PC-3 (cell line): ENCODE results near the gene ZNF333. TPM values are rescaled to one million over a fixed set of nuclear protein-coding genes. Genes with fewer than 3 reads are reported as not detected.

Source experiments
- ATAC-seq: fragments of 200-7000 bp; cut with Tn5 transposase; 2 replicates; pipeline ENCODE4 v1.9.1; 2020; ENCODE audit warnings: mild to moderate bottlenecking, moderate library complexity
- BruUV-seq: library from RNA; stranded (reverse); fragments of 400-500 nt; replicated peaks from 2 replicates; lab custom pipeline; 2021; lab: Mats Ljungman, UMichigan
- CTCF ChIA-PET: fragments of 300-600 bp; sonication (Branson Sonifier 250); formaldehyde crosslinking; loops from one replicate; lab custom pipeline; 2022; ENCODE audit warnings: antibody characterized with exemption; lab: Charles Lee
- POLR2A ChIA-PET: fragments of 300-600 bp; sonication (Branson Sonifier 250); formaldehyde crosslinking; loops from one replicate; lab custom pipeline; 2022; ENCODE audit warnings: antibody characterized with exemption; ENCODE audit not compliant: unreplicated experiment; lab: Charles Lee
- DNase-seq: peaks from one replicate; pipeline ENCODE4 v3.0.0-alpha.2; 2015
- H2AFZ ChIP-seq: fragments of 300-600 bp; sonication (generic); 2 replicates; pipeline ENCODE4 v1.6.0; 2016; ENCODE audit warnings: antibody characterized with exemption, low read length
- H3F3A ChIP-seq: fragments of 300-600 bp; sonication (generic); one replicate; pipeline ENCODE4 v1.6.0; 2017; ENCODE audit warnings: antibody characterized with exemption, low read length, control low read depth, mild to moderate bottlenecking; ENCODE audit not compliant: unreplicated experiment
- H3K27ac ChIP-seq: fragments of 300-600 bp; sonication (generic); 2 replicates; pipeline ENCODE4 v1.5.1; 2016; ENCODE audit warnings: mild to moderate bottlenecking, low read length
- H3K27me3 ChIP-seq: fragments of 300-600 bp; sonication (generic); 2 replicates; pipeline ENCODE4 v1.6.1; 2016; ENCODE audit warnings: low read length, mixed read lengths
- H3K36me3 ChIP-seq: fragments of 300-600 bp; sonication (generic); 2 replicates; pipeline ENCODE4 v1.6.1; 2016; ENCODE audit warnings: low read depth, mixed run types, low read length, mixed read lengths
- H3K4me1 ChIP-seq: fragments of 300-600 bp; sonication (generic); 2 replicates; pipeline ENCODE4 v1.5.1; 2016; ENCODE audit warnings: low read length; ENCODE audit not compliant: insufficient read depth
- H3K4me2 ChIP-seq: fragments of 300-600 bp; sonication (generic); 2 replicates; pipeline ENCODE4 v1.6.0; 2016; ENCODE audit warnings: low read length
- H3K4me3 ChIP-seq: fragments of 300-600 bp; sonication (generic); 2 replicates; pipeline ENCODE4 v1.5.1; 2016; ENCODE audit warnings: mild to moderate bottlenecking, low read length, mixed read lengths
- H3K79me2 ChIP-seq: fragments of 300-600 bp; sonication (generic); 2 replicates; pipeline ENCODE4 v1.6.1; 2017; ENCODE audit warnings: low read length, mixed read lengths
- H3K9ac ChIP-seq: fragments of 300-600 bp; sonication (generic); 2 replicates; pipeline ENCODE4 v1.6.0; 2016; ENCODE audit warnings: mild to moderate bottlenecking, low read length
- H3K9me2 ChIP-seq: fragments of 300-600 bp; sonication (generic); replicated peaks from 2 replicates; pipeline ENCODE4 v1.6.1; 2016; ENCODE audit warnings: mixed run types, low read length, mixed read lengths
- H3K9me3 ChIP-seq: fragments of 300-600 bp; sonication (generic); 2 replicates; pipeline ENCODE4 v1.6.1; 2016; ENCODE audit warnings: low read length, mixed read lengths
- H4K20me1 ChIP-seq: fragments of 300-600 bp; sonication (generic); 2 replicates; pipeline ENCODE4 v1.6.1; 2016; ENCODE audit warnings: low read length, mixed read lengths
- CTCF ChIP-seq: fragments of 300-600 bp; sonication (generic); conservative IDR thresholded peaks from 2 replicates; pipeline ENCODE4 v1.5.1; 2017; ENCODE audit warnings: antibody characterized with exemption, low read depth, mild to moderate bottlenecking, low read length
- EZH2 ChIP-seq: fragments of 300-600 bp; sonication (generic); IDR thresholded peaks from one replicate; pipeline ENCODE4 v1.6.1; 2017; ENCODE audit warnings: antibody characterized with exemption, mild to moderate bottlenecking, low read length; ENCODE audit not compliant: unreplicated experiment
- EZH2phosphoT487 ChIP-seq: fragments of 300-600 bp; sonication (generic); IDR thresholded peaks from 2 replicates; pipeline ENCODE4 v1.6.1; 2018; ENCODE audit warnings: mild to moderate bottlenecking, antibody characterized with exemption, low read length, borderline replicate concordance
- intact Hi-C: fragments of 100-400 bp; cut with micrococcal nuclease; formaldehyde crosslinking; loops from 2 replicates; pipeline ENCODE4 v1.9.0; 2023
- total RNA-seq: library from RNA; depleted of rRNA; stranded (reverse); fragments of >200 nt; gene quantifications from 2 replicates; pipeline ENCODE4 v1.2.3, GENCODE V29; 2014

Gene ZNF333
- total RNA-seq, 1 experiment from 2014 or later: 6.2 TPM

DNA sequence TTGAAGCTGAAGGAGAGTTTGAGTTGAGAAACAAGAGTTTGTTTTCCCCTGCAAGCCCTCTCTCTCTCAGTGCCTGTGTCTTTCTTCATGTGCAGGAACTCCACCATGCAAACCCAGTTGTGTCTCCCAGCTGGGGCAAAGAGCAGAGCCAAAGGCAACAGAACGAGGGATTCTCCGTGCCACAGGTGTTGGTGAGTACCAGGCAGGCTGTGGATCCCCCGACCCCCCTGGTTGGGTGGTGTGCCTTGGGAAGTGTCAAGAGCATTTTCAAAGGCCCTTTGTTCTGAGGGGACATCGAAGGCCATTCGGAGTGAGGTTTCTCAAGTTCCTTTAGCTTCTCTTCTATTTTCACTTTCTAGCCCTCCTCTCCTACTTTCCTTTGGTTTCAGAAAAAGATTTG, 5.6 kb downstream of the ZNF333 start:
- Histone ChIP-seq H3K27me3 (no peaks in the 10 kb centered on the region), H3K4me2 (no peak overlapping the region), H3K4me3 (no peak overlapping the region), H3K9me2 (no peaks in the 10 kb centered on the region), H3F3A (no peaks in the 10 kb centered on the region), H3K9me3 (no peaks in the 10 kb centered on the region), H2AFZ (no peak overlapping the region), H3K4me1 (0 out of 2 replicates have a peak, but pooled peaks cover 3% of the 10 kb centered on the region), H3K9ac (no peak overlapping the region), H3K27ac (no peak overlapping the region), H3K79me2 (peaks cover 4% of the 10 kb centered on the region; the same call in 1 of the 2 replicates), H4K20me1 (no peaks in the 10 kb centered on the region), H3K36me3 (peaks cover 6% of the 10 kb centered on the region; the same call in 1 of the 2 replicates)
- no peak for DNase-seq
- intact Hi-C loops: no loop called here
- POLR2A ChIA-PET: no interaction called here
- TF ChIP-seq EZH2phosphoT487 (no peak), EZH2 (no peak), CTCF (no peak)
- CTCF ChIA-PET: no interaction called here
- ATAC-seq: no peak
- BruUV-seq: no TSS peak

DNA sequence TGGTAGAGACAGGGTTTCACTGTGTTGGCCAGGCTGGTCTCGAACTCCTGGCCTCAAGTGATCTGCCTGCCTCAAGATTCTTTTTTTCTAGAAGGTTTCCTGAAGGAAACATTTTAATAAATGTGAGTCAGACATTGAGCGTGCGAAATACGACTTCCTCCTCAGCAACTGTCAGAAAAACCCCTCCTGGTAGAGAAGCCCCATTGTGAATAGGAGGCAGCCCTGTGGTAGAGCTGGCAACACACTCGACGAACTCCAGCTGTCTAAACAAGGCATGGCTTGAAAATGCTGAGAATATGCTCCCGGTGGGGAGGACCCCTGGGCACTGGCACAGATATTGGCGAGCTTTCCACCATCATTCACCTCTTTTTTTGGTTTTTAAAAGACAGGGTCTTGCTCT, 9.8 kb downstream of the ZNF333 start:
- H3K4me1 ChIP-seq: no peaks in the 10 kb centered on the region
- ChIA-PET CTCF (interaction anchor here (0.5 kb wide), 1 partner anchor 309 kb away, joined by 3 read pairs; no protein-coding TSS in a partner anchor), POLR2A (no interaction called here)
- no peak for DNase-seq
- no peaks in the 10 kb centered on the region for H3K9me2 ChIP-seq
- no peak for ATAC-seq
- H3K4me2 ChIP-seq: no peak overlapping the region
- no peak overlapping the region for H2AFZ ChIP-seq
- TF ChIP-seq EZH2 (no peak), EZH2phosphoT487 (no peak), CTCF (no peak)
- no peaks in the 10 kb centered on the region for H3K9me3 ChIP-seq
- no peak overlapping the region for H3K9ac ChIP-seq
- no peak overlapping the region for H3K4me3 ChIP-seq
- no peaks in the 10 kb centered on the region for H3F3A ChIP-seq
- no TSS peak for BruUV-seq
- peaks cover 19% of the 10 kb centered on the region for H3K36me3 ChIP-seq
- no peaks in the 10 kb centered on the region for H3K27me3 ChIP-seq
- no peaks in the 10 kb centered on the region for H3K79me2 ChIP-seq
- H4K20me1 ChIP-seq: no peaks in the 10 kb centered on the region
- intact Hi-C loops: no loop called here
- H3K27ac ChIP-seq: no peak overlapping the region

DNA sequence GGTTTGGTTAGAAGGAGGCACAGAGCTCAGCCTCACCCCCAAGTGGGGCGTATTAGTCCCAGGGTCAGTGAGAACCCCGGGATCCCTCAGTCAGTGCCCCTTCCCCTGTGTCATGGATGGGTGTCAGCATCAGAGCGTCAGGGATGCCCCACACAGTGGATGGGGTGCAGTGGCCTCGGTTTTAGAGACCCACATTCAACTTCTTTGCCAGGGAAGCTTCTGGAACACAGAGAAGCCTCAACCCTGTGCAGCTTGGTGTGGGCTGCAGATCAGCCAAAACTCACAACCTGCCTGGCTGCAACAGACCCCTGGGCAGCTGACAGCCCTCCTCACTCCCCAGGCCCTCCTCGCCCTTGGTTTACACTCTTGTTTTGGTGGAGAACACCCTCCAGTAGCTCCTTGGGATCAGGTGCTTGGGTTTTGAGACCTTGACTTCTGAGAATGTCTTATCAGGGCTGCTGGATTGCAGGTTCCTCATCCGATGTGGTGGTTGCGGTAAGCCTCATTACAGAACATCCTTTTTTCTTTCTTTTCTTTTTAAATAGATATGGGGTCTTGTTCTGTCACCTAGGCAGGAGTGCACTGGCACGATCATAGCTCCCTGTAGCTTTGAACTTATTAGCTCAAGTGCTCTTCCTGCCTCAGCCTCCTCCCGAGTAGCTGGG, 11.0 kb downstream of the ZNF333 start:
- intact Hi-C loops: no loop called here
- H3K9me2 ChIP-seq: no peaks in the 10 kb centered on the region
- CTCF ChIA-PET: interaction anchor here (0.7 kb wide), 1 partner anchor 25 kb away, joined by 3 read pairs; no protein-coding TSS in a partner anchor
- no peak overlapping the region for H3K27ac ChIP-seq
- no peak overlapping the region for H3K4me3 ChIP-seq
- H3K36me3 ChIP-seq: peaks cover 19% of the 10 kb centered on the region
- H3K4me2 ChIP-seq: no peak overlapping the region
- POLR2A ChIA-PET: no interaction called here
- no peaks in the 10 kb centered on the region for H3K79me2 ChIP-seq
- H2AFZ ChIP-seq: no peak overlapping the region
- ATAC-seq: no peak
- no TSS peak for BruUV-seq
- H4K20me1 ChIP-seq: no peaks in the 10 kb centered on the region
- no peak overlapping the region for H3K9ac ChIP-seq
- no peaks in the 10 kb centered on the region for H3K4me1 ChIP-seq
- no peaks in the 10 kb centered on the region for H3K9me3 ChIP-seq
- TF ChIP-seq CTCF (no peak), EZH2phosphoT487 (no peak), EZH2 (no peak)
- H3K27me3 ChIP-seq: no peaks in the 10 kb centered on the region
- H3F3A ChIP-seq: no peaks in the 10 kb centered on the region
- DNase-seq: no peak
